CD4-positive, alpha-beta T cell treated with Interleukin-4 for 1 hour (primary cell): Measurements from ENCODE around the gene TUBGCP6.

Experiments
- DNase-seq, 2 donors: peaks; one replicate each; pipeline ENCODE4 v3.0.0-alpha.2; 2020 to 2022

TUBGCP6 gene

GRCh38 chr22:50226063-50226874 lies 18.6 kb downstream of the TUBGCP6 start:
- no peak for DNase-seq

- DNase-seq = no peak
These were observed 19.4 kb downstream of the TUBGCP6 start for GRCh38 chr22:50225200-50225969.

GRCh38 chr22:50224071-50224470 lies 20.8 kb downstream of the TUBGCP6 start:
- DNase-seq = no peak

- no peak for DNase-seq
These were observed 22.3 kb downstream of the TUBGCP6 start for GRCh38 chr22:50222508-50222907.

GRCh38 chr22:50221410-50222300 lies 23.2 kb downstream of the TUBGCP6 start:
- no peak for DNase-seq

GRCh38 chr22:50220603-50221409 lies 24.0 kb downstream of the TUBGCP6 start:
- DNase-seq = no peak

- no peak for DNase-seq
These were observed 24.8 kb downstream of the TUBGCP6 start for GRCh38 chr22:50219800-50220602.

GRCh38 chr22:50218996-50219727 lies 25.7 kb downstream of the TUBGCP6 start:
- DNase-seq = peak in 1 of 2 donors; percentile 43

- DNase-seq = no peak
These were observed 26.4 kb downstream of the TUBGCP6 start for GRCh38 chr22:50218153-50218995.

- DNase-seq = no peak
These were observed 27.2 kb downstream of the TUBGCP6 start for GRCh38 chr22:50217543-50218152.

- DNase-seq = no peak
These were observed 27.9 kb downstream of the TUBGCP6 start for GRCh38 chr22:50216684-50217520.

GRCh38 chr22:50216055-50216683 lies 28.7 kb downstream of the TUBGCP6 start:
- DNase-seq = no peak

- DNase-seq = no peak
These were observed 29.3 kb downstream of the TUBGCP6 start for GRCh38 chr22:50215297-50216054.

- DNase-seq = no peak
These were observed 31.6 kb downstream of the TUBGCP6 start for GRCh38 chr22:50213263-50213662.

- DNase-seq = no peak
These were observed 33.7 kb downstream of the TUBGCP6 start for GRCh38 chr22:50211147-50211546.

GRCh38 chr22:50210378-50211139 lies 34.3 kb downstream of the TUBGCP6 start:
- no peak for DNase-seq
